OCI-LY3 (cell line): ENCODE results near the gene SMPX.

Experiments used
- H2AFZ ChIP-seq: fragments of 200-600, 300-600 bp; shearing (Covaris generic); 2 replicates; pipeline ENCODE4 v1.6.0; 2014; ENCODE audit warnings: antibody characterized with exemption, low read depth, low read length
- H3K27ac ChIP-seq: fragments of 200-600, 300-600 bp; sonication (generic); 2 replicates; pipeline ENCODE4 v1.5.1; 2014; ENCODE audit warnings: mild to moderate bottlenecking, low read length, moderate library complexity, mixed read lengths
- H3K27me3 ChIP-seq: fragments of 200-600, 300-600 bp; sonication (generic); 2 replicates; pipeline ENCODE4 v1.6.1; 2014; ENCODE audit warnings: low read depth, low read length, mixed read lengths
- H3K36me3 ChIP-seq: fragments of 200-600, 300-600 bp; sonication (generic); replicated peaks from 2 replicates; pipeline ENCODE3; 2014; ENCODE audit warnings: low read depth, low read length, mixed read lengths
- H3K4me1 ChIP-seq: fragments of 300-600, 200-600 bp; sonication (generic); 2 replicates; pipeline ENCODE4 v1.6.1; 2014; ENCODE audit warnings: low read length, mixed read lengths
- H3K4me2 ChIP-seq: fragments of 200-600, 300-600 bp; sonication (generic); 2 replicates; pipeline ENCODE4 v1.6.1; 2014; ENCODE audit warnings: low read length, mixed read lengths
- H3K4me3 ChIP-seq: fragments of 300-600, 200-600 bp; sonication (generic); 2 replicates; pipeline ENCODE4 v1.5.1; 2014; ENCODE audit warnings: antibody characterized with exemption, mild to moderate bottlenecking, low read length, moderate library complexity
- H3K79me2 ChIP-seq: fragments of 300-600, 200-600 bp; shearing (Covaris generic); 2 replicates; pipeline ENCODE4 v1.6.1; 2014; ENCODE audit warnings: mild to moderate bottlenecking, low read length, mixed read lengths
- H3K9ac ChIP-seq: fragments of 300-600, 200-600 bp; shearing (Covaris generic); 2 replicates; pipeline ENCODE4 v1.6.0; 2014; ENCODE audit warnings: mild to moderate bottlenecking, low read length, moderate library complexity
- H3K9me3 ChIP-seq: fragments of 200-600, 300-600 bp; shearing (Covaris generic); 2 replicates; pipeline ENCODE4 v1.6.1; 2014; ENCODE audit warnings: low read length, mixed read lengths; ENCODE audit not compliant: insufficient read depth
- H4K20me1 ChIP-seq: fragments of 200-600, 300-600 bp; sonication (generic); 2 replicates; pipeline ENCODE4 v1.6.1; 2016; ENCODE audit warnings: low read length, mixed read lengths; ENCODE audit not compliant: insufficient read depth
- CTCF ChIP-seq: fragments of 200-600, 300-600 bp; sonication (generic); IDR thresholded peaks from 2 replicates; pipeline ENCODE4 v1.5.1; 2014; ENCODE audit warnings: antibody characterized with exemption, low read length, low read depth
- EZH2phosphoT487 ChIP-seq: fragments of 200-600 bp; shearing (Covaris generic); IDR thresholded peaks from 2 replicates; pipeline ENCODE4 v1.6.1; 2018; ENCODE audit warnings: antibody characterized with exemption, mixed run types, low read depth

The SMPX gene

DNA sequence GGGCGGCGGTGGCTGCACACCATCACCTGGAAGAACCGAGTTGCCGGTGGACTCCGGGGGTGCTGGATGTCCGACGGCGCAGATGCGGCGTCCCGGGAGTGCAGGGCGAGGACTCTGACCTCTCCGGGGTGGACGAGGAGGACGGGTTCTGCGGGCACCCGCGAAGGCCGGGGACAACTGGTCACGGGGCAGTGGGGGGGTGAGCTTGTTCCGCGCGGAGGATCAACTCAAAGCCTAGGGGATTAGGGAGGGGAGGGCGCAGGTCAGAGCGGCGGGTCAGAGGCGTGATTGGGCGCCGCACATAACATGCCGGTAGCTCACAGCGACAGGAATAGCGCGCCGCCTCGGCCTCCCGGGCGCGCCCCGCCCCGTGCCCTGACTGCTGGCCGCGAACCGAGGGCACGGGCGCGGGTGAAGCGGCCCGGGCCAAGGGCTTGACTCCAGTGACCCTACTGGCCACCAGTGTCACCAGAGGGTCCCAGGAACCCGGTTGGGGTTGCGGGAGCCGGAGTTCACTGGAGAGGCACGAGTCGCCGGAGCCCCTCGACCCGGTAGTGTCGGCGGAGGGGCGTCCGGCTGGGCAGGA lies 99.7 kb downstream of the SMPX start, which contains the start of gene KLHL34:
KLHL34 (minus strand) TSS at position 179 of the 586 bp plus-strand sequence. CDS start 542 bp downstream, outside the sequence.
- Histone ChIP-seq H3K9ac (no peak within 1 kb of the TSS), H3K79me2 (no peaks in the 10 kb centered on the region), H3K4me3 (no peak within 1 kb of the TSS), H4K20me1 (no peaks in the 10 kb centered on the region), H3K4me2 (no peak within 1 kb of the TSS), H2AFZ (no peak within 1 kb of the TSS), H3K27me3 (no peaks in the 10 kb centered on the region), H3K27ac (no peak within 1 kb of the TSS), H3K36me3 (peaks cover 6% of the 10 kb centered on the region), H3K4me1 (no peaks in the 10 kb centered on the region), H3K9me3 (no peaks in the 10 kb centered on the region)
- no peak for TF ChIP-seq CTCF
- no peak for TF ChIP-seq EZH2phosphoT487

GRCh38 chrX:21657318-21658151 lies 100.4 kb downstream of the SMPX start:
- H3K4me2 ChIP-seq = no peak overlapping the region
- H3K9me3 ChIP-seq = no peaks in the 10 kb centered on the region
- no peaks in the 10 kb centered on the region for H3K4me1 ChIP-seq
- H3K36me3 ChIP-seq = peaks cover 6% of the 10 kb centered on the region
- no peak overlapping the region for H3K4me3 ChIP-seq
- no peak for TF ChIP-seq EZH2phosphoT487
- TF ChIP-seq CTCF = no peak
- H3K27me3 ChIP-seq = no peaks in the 10 kb centered on the region
- H3K9ac ChIP-seq = no peak overlapping the region
- no peaks in the 10 kb centered on the region for H3K79me2 ChIP-seq
- no peak overlapping the region for H2AFZ ChIP-seq
- H4K20me1 ChIP-seq = no peaks in the 10 kb centered on the region
- H3K27ac ChIP-seq = no peak overlapping the region

- Histone ChIP-seq H3K4me3 (no peak overlapping the region), H3K27ac (no peak overlapping the region), H4K20me1 (no peaks in the 10 kb centered on the region), H3K79me2 (no peaks in the 10 kb centered on the region), H3K4me2 (no peak overlapping the region), H3K27me3 (no peaks in the 10 kb centered on the region), H3K36me3 (peaks cover 6% of the 10 kb centered on the region), H3K9ac (no peak overlapping the region), H2AFZ (no peak overlapping the region), H3K4me1 (no peaks in the 10 kb centered on the region), H3K9me3 (no peaks in the 10 kb centered on the region)
- TF ChIP-seq EZH2phosphoT487 (no peak), CTCF (no peak)
Observed at GRCh38 chrX:21656587-21657317, 101.2 kb downstream of the SMPX start.
